HepG2 (cell line): ENCODE measurements around the gene IGSF8. TPM values are rescaled to one million over a fixed set of nuclear protein-coding genes. Genes with fewer than 3 reads are reported as not detected.
A peak's percentile ranks its signal among the peaks of the same experiment; 100 is the strongest.

ENCODE experiments used
- DRAP1 ChIP-seq: IDR thresholded peaks from 2 replicates; pipeline ENCODE4 v1.6.1; 2016; ENCODE audit warnings: missing genetic modification reagents, missing compliant biosample characterization
- FOXC1 ChIP-seq: sonication (generic); formaldehyde crosslinking; IDR thresholded peaks from 2 replicates; pipeline ENCODE4 v1.8.0; 2022; ENCODE audit warnings: mild to moderate bottlenecking, missing genetic modification reagents, borderline replicate concordance
- GATAD1 ChIP-seq: IDR thresholded peaks from 2 replicates; pipeline ENCODE4 v1.6.1; 2016; ENCODE audit warnings: missing genetic modification reagents, missing compliant biosample characterization
- KLF6 ChIP-seq: IDR thresholded peaks from 2 replicates; pipeline ENCODE4 v1.8.0; 2016; ENCODE audit warnings: missing biosample characterization, missing genetic modification reagents
- MLLT10 ChIP-seq: sonication (generic); formaldehyde crosslinking; IDR thresholded peaks from 2 replicates; pipeline ENCODE4 v1.4.0; 2020; ENCODE audit warnings: missing genetic modification reagents
- TBX2 ChIP-seq: sonication (generic); formaldehyde crosslinking; IDR thresholded peaks from 2 replicates; pipeline ENCODE4 v1.5.0; 2020; ENCODE audit warnings: missing genetic modification reagents, mild to moderate bottlenecking, borderline replicate concordance
- UBTF ChIP-seq: sonication (generic); formaldehyde crosslinking; IDR thresholded peaks from 2 replicates; pipeline ENCODE4 v1.4.0; 2020; ENCODE audit warnings: mild to moderate bottlenecking, missing genetic modification reagents
- ZBTB20 ChIP-seq: sonication (generic); formaldehyde crosslinking; IDR thresholded peaks from 2 replicates; pipeline ENCODE4 v1.8.1; 2023; ENCODE audit warnings: missing genetic modification reagents, low read depth, mild to moderate bottlenecking, borderline replicate concordance
- ZNF18 ChIP-seq: sonication (generic); formaldehyde crosslinking; IDR thresholded peaks from 2 replicates; pipeline ENCODE4 v1.8.0; 2022; ENCODE audit warnings: mild to moderate bottlenecking, missing genetic modification reagents; ENCODE audit not compliant: insufficient replicate concordance
- ZNF281 ChIP-seq: sonication (generic); formaldehyde crosslinking; IDR thresholded peaks from 2 replicates; pipeline ENCODE4 v1.4.0; 2020; ENCODE audit warnings: missing genetic modification reagents, borderline replicate concordance
- ZNF468 ChIP-seq: sonication (generic); formaldehyde crosslinking; IDR thresholded peaks from 2 replicates; pipeline ENCODE4 v1.8.0; 2022; ENCODE audit warnings: mild to moderate bottlenecking, moderate library complexity, missing genetic modification reagents
- ZNF580 ChIP-seq: IDR thresholded peaks from 2 replicates; pipeline ENCODE4 v1.6.1; 2016; ENCODE audit warnings: low read depth, borderline replicate concordance
- ZNF614 ChIP-seq: IDR thresholded peaks from 2 replicates; pipeline ENCODE4 v1.6.1; 2018; ENCODE audit warnings: missing biosample characterization, missing genetic modification reagents, inconsistent platforms, borderline replicate concordance
- ZNF710 ChIP-seq: sonication (generic); formaldehyde crosslinking; IDR thresholded peaks from 2 replicates; pipeline ENCODE4 v1.5.0; 2020; ENCODE audit warnings: mild to moderate bottlenecking, missing genetic modification reagents, borderline replicate concordance
- ZNF792 ChIP-seq: IDR thresholded peaks from 2 replicates; pipeline ENCODE4 v1.6.1; 2016
- polyA plus RNA-seq, 8 experiments: library from polyadenylated mRNA; depleted of rRNA in 3 of 8; stranded (reverse) in 7 of 8; unstranded in 1 of 8; fragments of >200 nt; fragmentation: Illumina TruSeq in 4 of 8; extraction: Trizol in 4 of 8; gene quantifications; 2 replicates each; pipeline versions ENCODE4 v1.2.1 to v1.2.3, GENCODE V29; 2011 to 2016; ENCODE audit warnings: low read depth in 4 of 8, missing spikeins in 1 of 8, mixed read lengths in 1 of 8; ENCODE audit not compliant: insufficient read depth in 1 of 8
- total RNA-seq, 5 experiments: library from RNA; depleted of rRNA; stranded (reverse); fragments of >200 nt; fragmentation: Illumina TruSeq; extraction: Trizol; gene quantifications; 2 replicates each; pipeline ENCODE4 v1.2.3, GENCODE V29; 2016; ENCODE audit warnings: low read depth in 1 of 5

IGSF8 gene
- total and polyA plus RNA-seq, 2 of the 13 experiments (the other 11 are each of a cell fraction or from before 2014, with no cell fraction given), result 24.0 to 41.0 TPM

- TF ChIP-seq ZNF710 (peak; percentile 99), UBTF (peak; percentile 39; the same call in 1 of the 2 replicates), KLF6 (no peak), ZNF614 (CRISPR knock-in tag) (peak; percentile 63; the same call in 1 of the 2 replicates), ZNF792 (CRISPR knock-in tag) (peak; percentile 98), GATAD1 (CRISPR knock-in tag) (0 out of 2 replicates have a peak, but pooled peaks have one; percentile 11), ZNF18 (CRISPR knock-in tag) (no peak), FOXC1 (CRISPR knock-in tag) (no peak), ZNF580 (no peak), MLLT10 (no peak), ZNF281 (CRISPR knock-in tag) (peak; percentile 56; the same call in 1 of the 2 replicates), DRAP1 (CRISPR knock-in tag) (peak; percentile 15; the same call in 1 of the 2 replicates), TBX2 (CRISPR knock-in tag) (peak; percentile 94), ZNF468 (no peak), ZBTB20 (no peak)
Measured at GRCh38 chr1:160053548-160054365, 44.7 kb downstream of the IGSF8 start (continued).
